ENCODE measurements around the gene PLEK.
"Not testable (repeated sequence)": the region's sequence is repeated elsewhere in the genome, so short reads cannot be mapped to it uniquely, and the experiment has no call there.

The PLEK gene

DNA sequence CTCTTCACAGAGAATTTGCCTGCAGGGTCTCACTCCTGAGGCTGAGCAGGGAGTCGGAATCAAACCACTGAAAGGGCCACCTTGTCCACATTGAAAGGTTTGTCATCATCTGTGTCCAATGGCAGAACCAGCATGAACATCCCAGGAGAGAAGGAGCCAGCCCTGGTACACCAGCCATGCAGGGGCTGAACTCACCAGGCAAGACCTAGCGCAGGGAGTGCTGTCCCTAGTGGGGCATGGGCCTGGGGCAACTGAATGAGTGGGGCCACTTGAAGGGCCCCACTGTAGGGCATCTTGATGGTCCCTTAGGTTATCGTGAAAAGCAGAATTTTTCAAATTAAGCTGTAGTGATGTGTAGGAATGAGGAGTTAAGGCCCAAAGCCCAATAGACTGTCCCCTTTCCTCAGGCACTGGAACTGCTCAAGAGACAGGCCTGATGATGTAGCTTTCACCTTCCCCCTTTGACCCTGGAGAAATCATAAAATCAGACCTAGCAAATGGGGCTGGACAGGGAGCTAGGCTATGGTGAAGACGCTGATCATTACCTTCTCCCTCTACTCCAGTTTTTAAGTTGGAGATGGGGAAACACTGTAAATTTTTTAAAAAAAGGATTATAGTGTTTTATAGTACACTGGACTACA lies 8.4 kb upstream of the PLEK start:
- DNase-seq (ENCODE audit: low spot score): no peak

- DNase-seq (ENCODE audit: low spot score): peak; percentile 67
Measured at GRCh38 chr2:68357605-68358337, 7.3 kb upstream of the PLEK start.

GRCh38 chr2:68359889-68360288 lies 5.2 kb upstream of the PLEK start:
- DNase-seq (ENCODE audit: low spot score): no peak

- peak; percentile 77 for DNase-seq (ENCODE audit: low spot score)
Measured at GRCh38 chr2:68362069-68362468, 3.0 kb upstream of the PLEK start.

GRCh38 chr2:68362749-68363148 lies 2.3 kb upstream of the PLEK start:
- no peak for DNase-seq (ENCODE audit: low spot score)

DNA sequence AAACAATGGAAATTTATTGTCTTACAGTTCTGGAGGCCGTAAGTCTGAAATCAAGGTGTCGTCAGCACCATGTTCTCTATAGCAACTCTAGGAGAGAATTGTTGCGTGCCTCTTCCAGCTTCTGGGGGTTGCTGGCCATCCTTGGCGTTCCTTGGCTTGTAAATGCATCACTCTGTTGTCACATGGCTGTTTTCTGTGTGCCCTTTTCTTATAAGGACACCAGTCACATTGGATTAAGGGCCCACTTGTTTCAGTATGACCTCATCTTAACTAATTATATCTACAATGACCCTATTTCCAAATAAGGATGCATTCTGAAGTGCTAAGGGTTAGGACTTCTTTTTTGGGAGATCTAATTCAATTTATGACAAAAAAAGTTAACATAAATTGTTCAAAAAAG lies 1.4 kb upstream of the PLEK start:
- no peak for DNase-seq (ENCODE audit: low spot score)

DNA sequence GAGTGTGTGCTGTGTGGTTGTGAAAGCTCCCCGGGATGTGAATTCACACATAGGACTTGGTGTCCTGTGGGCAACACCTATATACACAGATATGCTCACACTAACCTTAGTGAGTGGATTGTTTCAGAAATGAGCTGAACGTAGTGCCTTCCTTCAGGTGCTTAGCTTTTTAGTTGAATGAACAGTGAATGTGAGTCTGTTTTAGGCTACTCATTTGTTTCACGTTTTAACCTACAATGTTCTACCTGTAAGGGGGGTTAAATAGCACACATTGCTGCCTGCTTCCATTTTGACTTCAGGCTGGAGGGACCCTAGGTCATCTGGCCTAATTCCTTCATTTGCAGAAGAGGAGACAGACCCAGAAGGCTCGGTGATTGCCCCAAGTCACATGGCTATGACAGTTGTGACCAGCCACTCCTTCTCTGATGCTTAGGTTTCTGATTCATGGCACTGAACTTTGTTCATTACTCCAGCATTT lies 1.0 kb downstream of the PLEK start:
- DNase-seq (ENCODE audit: low spot score): no peak

DNA sequence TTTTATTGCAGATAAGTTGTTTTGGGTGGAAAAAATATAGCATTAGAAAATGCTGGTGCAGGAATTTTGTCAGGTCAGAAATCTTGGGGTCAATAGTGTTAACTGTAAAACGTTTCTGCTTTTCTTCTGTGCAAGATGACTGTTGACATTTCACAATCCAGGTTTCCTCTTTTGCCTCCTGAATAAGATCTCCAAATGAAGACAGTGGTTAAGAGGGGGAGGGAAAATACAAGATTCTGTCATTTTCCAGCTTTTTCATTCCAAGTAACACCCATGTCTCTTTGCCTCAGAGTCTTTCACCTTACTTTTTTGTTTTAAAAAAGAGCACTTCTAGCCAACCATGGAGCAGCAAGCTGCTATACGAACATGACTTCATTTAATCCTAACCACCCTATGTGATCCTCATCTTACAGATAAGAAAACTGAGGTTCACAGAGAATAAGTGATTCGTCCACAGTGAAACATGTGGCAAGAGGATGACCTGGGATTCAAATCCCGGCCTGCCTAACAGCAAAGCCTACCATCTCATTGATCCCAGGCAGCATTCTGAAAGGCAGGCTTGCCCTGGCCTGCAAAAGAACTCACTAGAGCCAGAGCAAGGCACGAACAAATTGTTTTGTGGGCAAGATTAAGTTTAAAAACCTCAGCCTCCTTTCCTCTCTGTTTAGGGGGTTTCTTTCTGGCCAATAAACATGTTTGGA lies 3.0 kb downstream of the PLEK start:
- no peak for DNase-seq (ENCODE audit: low spot score)

GRCh38 chr2:68368654-68369336 lies 3.7 kb downstream of the PLEK start:
- DNase-seq (ENCODE audit: low spot score): no peak

DNA sequence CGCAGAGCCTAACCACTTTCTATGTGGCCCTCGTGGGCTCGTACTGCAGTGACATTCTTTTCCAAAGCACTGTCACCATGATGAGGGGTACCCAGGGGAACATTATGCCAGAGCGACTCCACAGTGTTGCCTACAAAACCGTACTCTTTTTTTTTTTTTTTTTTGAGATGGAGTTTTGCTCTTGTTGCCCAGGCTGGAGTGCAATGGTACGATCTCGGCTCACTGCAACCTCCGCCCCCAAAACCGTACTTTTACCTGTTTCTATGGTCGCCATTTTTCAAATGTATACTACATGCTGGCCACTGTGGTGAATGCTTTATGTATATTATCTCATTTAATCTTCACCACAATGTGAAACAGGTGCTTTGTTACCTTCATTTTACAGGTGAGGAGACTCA lies 4.3 kb downstream of the PLEK start:
- no peak for DNase-seq (ENCODE audit: low spot score)

DNA sequence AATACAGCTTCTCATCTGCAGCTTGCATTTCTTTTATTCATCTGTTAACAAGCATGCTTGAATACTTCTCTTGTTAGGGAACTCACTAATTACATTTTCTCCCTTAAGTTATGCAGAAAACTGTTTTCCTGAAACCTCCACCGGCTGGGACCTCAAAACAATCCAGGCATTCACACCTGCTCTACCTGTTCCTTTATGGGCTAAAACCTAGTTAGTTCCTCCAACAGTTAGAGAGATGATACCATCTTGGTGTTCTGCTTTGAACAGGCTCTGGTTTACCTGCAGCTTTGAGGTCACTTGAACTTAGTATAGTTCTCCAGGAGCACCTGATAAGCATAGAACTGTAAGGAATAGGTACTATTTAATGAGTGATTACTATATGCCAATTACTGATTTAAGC lies 6.1 kb downstream of the PLEK start:
- DNase-seq (ENCODE audit: low spot score): no peak

GRCh38 chr2:68371581-68371980 lies 6.5 kb downstream of the PLEK start:
- DNase-seq (ENCODE audit: low spot score): no peak

- no peak for DNase-seq (ENCODE audit: low spot score)
Measured at GRCh38 chr2:68372485-68372884, 7.4 kb downstream of the PLEK start.

- DNase-seq (ENCODE audit: low spot score): no peak
Measured at GRCh38 chr2:68374184-68374583, 9.1 kb downstream of the PLEK start.

GRCh38 chr2:68375582-68375981 lies 10.5 kb downstream of the PLEK start:
- no peak for DNase-seq (ENCODE audit: low spot score)

DNA sequence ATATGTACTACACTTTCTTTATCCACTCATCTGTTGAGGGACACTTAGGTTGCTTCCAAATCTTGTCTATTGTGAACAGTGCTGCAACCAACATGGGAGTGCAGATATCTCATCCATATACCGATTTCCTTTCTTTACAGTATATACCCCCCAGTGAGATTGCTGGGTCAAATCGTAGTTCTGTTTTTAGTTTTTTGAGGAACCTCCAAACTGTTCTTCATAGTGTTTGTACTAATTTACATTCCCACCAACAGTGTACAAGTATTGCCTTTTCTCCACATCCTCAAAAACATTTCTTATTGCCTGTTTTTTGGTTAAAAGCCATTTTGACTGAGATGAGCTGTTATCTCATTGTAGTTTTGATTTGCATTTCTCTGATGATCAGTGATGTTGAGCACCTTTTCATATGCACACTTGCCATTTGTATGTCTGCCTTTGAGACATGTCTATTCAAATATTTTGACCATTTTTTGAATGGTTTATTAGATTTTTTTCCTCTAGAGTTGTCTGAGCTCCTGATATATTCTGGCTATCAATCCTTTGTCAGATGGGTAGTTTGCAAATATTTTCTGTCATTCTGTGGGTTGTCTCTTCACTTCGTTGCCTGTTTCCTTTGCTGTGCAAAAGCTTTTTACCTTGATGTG lies 12.2 kb downstream of the PLEK start:
- no peak for DNase-seq (ENCODE audit: low spot score)

GRCh38 chr2:68378779-68379178 lies 13.7 kb downstream of the PLEK start:
- DNase-seq (ENCODE audit: low spot score): not testable (repeated sequence)

DNA sequence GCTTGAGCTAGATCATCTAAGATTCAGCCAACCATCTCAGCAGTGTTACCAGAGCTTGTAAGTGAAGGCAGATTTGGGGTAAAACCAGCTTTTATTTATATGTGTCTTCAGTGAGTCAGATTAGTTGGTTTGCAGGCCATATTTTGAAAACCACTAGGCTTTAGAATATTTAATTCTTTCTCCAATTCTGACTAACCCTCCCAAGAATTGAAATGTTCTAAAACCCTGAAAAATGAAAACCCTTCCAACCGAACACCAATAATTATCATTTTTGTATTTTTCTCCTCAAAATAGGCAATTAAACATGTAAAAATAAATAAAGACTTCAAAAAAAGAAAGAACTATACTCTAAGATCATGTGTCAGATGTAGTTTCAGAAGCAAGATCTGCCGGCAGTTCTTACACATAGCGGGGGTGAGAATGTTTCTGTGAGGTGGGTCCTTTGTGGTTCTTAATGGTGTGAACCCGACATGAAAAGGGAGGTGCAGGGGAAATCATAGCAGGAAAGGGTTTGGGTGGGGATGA lies 14.2 kb downstream of the PLEK start:
- DNase-seq (ENCODE audit: low spot score): no peak

DNA sequence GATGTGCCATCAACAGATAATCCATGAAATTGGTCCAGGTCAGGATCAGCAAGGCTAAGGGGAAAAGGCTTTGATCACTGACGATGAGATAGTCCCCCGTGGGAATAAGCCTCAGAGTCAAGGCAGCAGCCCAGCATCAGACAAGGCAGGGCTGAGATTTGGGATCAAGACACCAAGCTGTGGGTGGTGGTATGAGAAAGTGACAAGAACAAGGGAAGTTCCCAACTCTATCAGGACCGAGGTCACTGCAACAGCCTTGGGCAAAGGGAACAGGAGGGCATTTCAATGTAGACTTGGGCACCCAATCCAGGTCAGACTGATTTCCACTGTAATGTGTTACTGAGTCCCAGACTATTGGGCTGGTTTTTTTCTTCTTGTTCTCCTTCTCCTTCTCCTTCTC lies 18.7 kb downstream of the PLEK start:
- no peak for DNase-seq (ENCODE audit: low spot score)

- DNase-seq (ENCODE audit: low spot score): no peak
Measured at GRCh38 chr2:68384485-68385107, 19.5 kb downstream of the PLEK start.

- DNase-seq (ENCODE audit: low spot score): no peak
Measured at GRCh38 chr2:68385220-68385906, 20.3 kb downstream of the PLEK start.
